GM21786 (cell line): ENCODE measurements around the gene ZBTB7C.

ENCODE experiments used
- ATAC-seq: cut with Tn5 transposase; IDR thresholded peaks from one replicate; pipeline ENCODE4 v1.9.1; 2021; ENCODE audit not compliant: unreplicated experiment

Gene ZBTB7C

GRCh38 chr18:48171490-48172188, 237.5 kb downstream of the ZBTB7C start:
- no peak for ATAC-seq

GRCh38 chr18:48170651-48171050, 238.5 kb downstream of the ZBTB7C start:
- no peak for ATAC-seq

GRCh38 chr18:48168861-48169260, 240.3 kb downstream of the ZBTB7C start:
- no peak for ATAC-seq

- ATAC-seq = no peak
Observed at GRCh38 chr18:48167897-48168253, 241.3 kb downstream of the ZBTB7C start.

GRCh38 chr18:48166336-48166875, 242.8 kb downstream of the ZBTB7C start:
- ATAC-seq = no peak

- ATAC-seq = no peak
Observed at GRCh38 chr18:48165111-48165866, 243.9 kb downstream of the ZBTB7C start.

GRCh38 chr18:48164701-48165100, 244.5 kb downstream of the ZBTB7C start:
- ATAC-seq = no peak

GRCh38 chr18:48164116-48164515, 245.1 kb downstream of the ZBTB7C start:
- ATAC-seq = no peak

GRCh38 chr18:48163738-48164115, 245.5 kb downstream of the ZBTB7C start:
- ATAC-seq = no peak

- no peak for ATAC-seq
Observed at GRCh38 chr18:48162956-48163737, 246.0 kb downstream of the ZBTB7C start.

GRCh38 chr18:48161911-48162698, 247.1 kb downstream of the ZBTB7C start:
- peak; percentile 35 for ATAC-seq

- peak; percentile 72 for ATAC-seq
Observed at GRCh38 chr18:48161191-48161910, 247.8 kb downstream of the ZBTB7C start.

- no peak for ATAC-seq
Observed at GRCh38 chr18:48160622-48161021, 248.6 kb downstream of the ZBTB7C start.

GRCh38 chr18:48159816-48160215, 249.4 kb downstream of the ZBTB7C start:
- ATAC-seq = no peak

- no peak for ATAC-seq
Observed at GRCh38 chr18:48158721-48159120, 250.5 kb downstream of the ZBTB7C start.

GRCh38 chr18:48157956-48158355, 251.2 kb downstream of the ZBTB7C start:
- ATAC-seq = no peak

GRCh38 chr18:48155856-48156255, 253.3 kb downstream of the ZBTB7C start:
- ATAC-seq = no peak

- no peak for ATAC-seq
Observed at GRCh38 chr18:48154828-48155227, 254.4 kb downstream of the ZBTB7C start.

- ATAC-seq = no peak
Observed at GRCh38 chr18:48153613-48154481, 255.3 kb downstream of the ZBTB7C start.
